ENCODE results near the gene RGS17. TPM values are rescaled to one million over a fixed set of nuclear protein-coding genes. Genes with fewer than 3 reads are reported as not detected.

Gene RGS17
- total and polyA plus RNA-seq, 10 of the 15 experiments (the other 5 are each of a cell fraction or from before 2014, with no cell fraction given), result 0.06 to 0.29 (median 0.14) TPM; not detected in 4

- POLR2A ChIA-PET, result no interaction called here
- Histone ChIP-seq H3K27ac (ENCODE audit: control insufficient read depth, insufficient read depth) (no peak overlapping the region), H3K27me3 (replicated peaks in 1 of 2; ENCODE audit: control insufficient read depth in 2 of 2, insufficient read depth in 2 of 2, low read length in 1 of 2) (no peaks in the 10 kb centered on the region; a peak in 1 of 4 replicates), H3K9me3 (replicated peaks; ENCODE audit: control insufficient read depth, insufficient read depth, low read length) (no peaks in the 10 kb centered on the region), H3K9ac (ENCODE audit: control insufficient read depth, insufficient read depth, low read length) (no peak overlapping the region), H3K4me3 (no peak overlapping the region), H3K79me2 (ENCODE audit: control insufficient read depth, insufficient read depth, low read length) (no peaks in the 10 kb centered on the region), H2AFZ (ENCODE audit: control insufficient read depth, low read depth, low read length) (no peak overlapping the region), H3K4me1 (ENCODE audit: control insufficient read depth, insufficient read depth, low read length) (no peaks in the 10 kb centered on the region), H4K20me1 (ENCODE audit: control insufficient read depth, insufficient read depth) (no peaks in the 10 kb centered on the region), H3K4me2 (ENCODE audit: control insufficient read depth, insufficient read depth) (no peak overlapping the region), H3K36me3 (ENCODE audit: control insufficient read depth in 2 of 2, insufficient read depth in 2 of 2, low read length in 1 of 2) (no peaks in the 10 kb centered on the region)
- 87% methylated on average over 5 of the region's 5 CpGs for WGBS (ENCODE audit: insufficient coverage, insufficient replicate concordance, low lambda C conversion rate, missing lambda C conversion rate)
- TF ChIP-seq PML (IDR thresholded peaks at IDR 0.05; ENCODE audit: low read length), result no peak
- TF ChIP-seq PAX5 (IDR thresholded peaks at IDR 0.05; ENCODE audit: borderline replicate concordance, low read depth, low read length), result no peak
- TF ChIP-seq TARDBP (IDR thresholded peaks at IDR 0.05; ENCODE audit: borderline replicate concordance), result no peak
- TF ChIP-seq, protein P1, sequence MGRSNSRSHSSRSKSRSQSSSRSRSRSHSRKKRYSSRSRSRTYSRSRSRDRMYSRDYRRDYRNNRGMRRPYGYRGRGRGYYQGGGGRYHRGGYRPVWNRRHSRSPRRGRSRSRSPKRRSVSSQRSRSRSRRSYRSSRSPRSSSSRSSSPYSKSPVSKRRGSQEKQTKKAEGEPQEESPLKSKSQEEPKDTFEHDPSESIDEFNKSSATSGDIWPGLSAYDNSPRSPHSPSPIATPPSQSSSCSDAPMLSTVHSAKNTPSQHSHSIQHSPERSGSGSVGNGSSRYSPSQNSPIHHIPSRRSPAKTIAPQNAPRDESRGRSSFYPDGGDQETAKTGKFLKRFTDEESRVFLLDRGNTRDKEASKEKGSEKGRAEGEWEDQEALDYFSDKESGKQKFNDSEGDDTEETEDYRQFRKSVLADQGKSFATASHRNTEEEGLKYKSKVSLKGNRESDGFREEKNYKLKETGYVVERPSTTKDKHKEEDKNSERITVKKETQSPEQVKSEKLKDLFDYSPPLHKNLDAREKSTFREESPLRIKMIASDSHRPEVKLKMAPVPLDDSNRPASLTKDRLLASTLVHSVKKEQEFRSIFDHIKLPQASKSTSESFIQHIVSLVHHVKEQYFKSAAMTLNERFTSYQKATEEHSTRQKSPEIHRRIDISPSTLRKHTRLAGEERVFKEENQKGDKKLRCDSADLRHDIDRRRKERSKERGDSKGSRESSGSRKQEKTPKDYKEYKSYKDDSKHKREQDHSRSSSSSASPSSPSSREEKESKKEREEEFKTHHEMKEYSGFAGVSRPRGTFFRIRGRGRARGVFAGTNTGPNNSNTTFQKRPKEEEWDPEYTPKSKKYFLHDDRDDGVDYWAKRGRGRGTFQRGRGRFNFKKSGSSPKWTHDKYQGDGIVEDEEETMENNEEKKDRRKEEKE (IDR thresholded peaks at IDR 0.05), result no peak
- no peak for TF ChIP-seq SUZ12 (IDR thresholded peaks at IDR 0.05; ENCODE audit: unreplicated experiment)
- no peak for TF ChIP-seq DPF2 (IDR thresholded peaks at IDR 0.05)
- TF ChIP-seq KDM1A (IDR thresholded peaks at IDR 0.05; ENCODE audit: borderline replicate concordance), result no peak
- no peak for TF ChIP-seq BCL11A (IDR thresholded peaks at IDR 0.05; ENCODE audit: low read depth, low read length)
- TF ChIP-seq EED (IDR thresholded peaks at IDR 0.05; ENCODE audit: low read depth), result no peak
- TF ChIP-seq TBL1XR1 (IDR thresholded peaks at IDR 0.05; ENCODE audit: low read depth, low read length), result no peak
- TF ChIP-seq, protein P2, sequence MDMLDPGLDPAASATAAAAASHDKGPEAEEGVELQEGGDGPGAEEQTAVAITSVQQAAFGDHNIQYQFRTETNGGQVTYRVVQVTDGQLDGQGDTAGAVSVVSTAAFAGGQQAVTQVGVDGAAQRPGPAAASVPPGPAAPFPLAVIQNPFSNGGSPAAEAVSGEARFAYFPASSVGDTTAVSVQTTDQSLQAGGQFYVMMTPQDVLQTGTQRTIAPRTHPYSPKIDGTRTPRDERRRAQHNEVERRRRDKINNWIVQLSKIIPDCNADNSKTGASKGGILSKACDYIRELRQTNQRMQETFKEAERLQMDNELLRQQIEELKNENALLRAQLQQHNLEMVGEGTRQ (IDR thresholded peaks at IDR 0.05; ENCODE audit: borderline replicate concordance, low read depth, low read length), result no peak
- TF ChIP-seq BMI1 (IDR thresholded peaks at IDR 0.05; ENCODE audit: borderline replicate concordance), result no peak
- TF ChIP-seq CHD2 (IDR thresholded peaks at IDR 0.05; ENCODE audit: borderline replicate concordance, low read depth, low read length), result no peak
- no peak for TF ChIP-seq SMARCA5 (IDR thresholded peaks at IDR 0.05)
- no peak for TF ChIP-seq HCFC1 (IDR thresholded peaks at IDR 0.05; ENCODE audit: low read length)
- TF ChIP-seq GABPA (IDR thresholded peaks at IDR 0.05; ENCODE audit: low read depth), result no peak
- BruUV-seq (replicated peaks), result no TSS peak
- CTCF ChIA-PET, result interaction anchor here (0.6 kb wide), 1 partner anchor 140 kb away, joined by 3 read pairs; no protein-coding TSS in a partner anchor
- FAIRE-seq, result no peak
- no peak for DNase-seq (ENCODE audit: low read depth, low spot score)
- SMC1A ChIA-PET (ENCODE audit: uncharacterized antibody, unreplicated experiment), result interaction anchor here (1.7 kb wide), 1 partner anchor 37 kb away, joined by 3 read pairs; no protein-coding TSS in a partner anchor
- in situ Hi-C loops (cut with MboI) (no loop called here), intact Hi-C loops (cut with micrococcal nuclease; ENCODE audit: unreplicated experiment) (no loop called here)
- RAD21 ChIA-PET (ENCODE audit: unreplicated experiment), result interaction anchor here (1.4 kb wide), 1 partner anchor 16 kb away, joined by 4 read pairs; no protein-coding TSS in a partner anchor
- no peak for ATAC-seq
Observed at GRCh38 chr6:153076431-153076830, 54.7 kb downstream of the RGS17 start.
